HepG2 (cell line): ENCODE data around the gene SLC16A11. TPM values are rescaled to one million over a fixed set of nuclear protein-coding genes. Genes with fewer than 3 reads are reported as not detected.
"Not testable (repeated sequence)": the region's sequence is repeated elsewhere in the genome, so short reads cannot be mapped to it uniquely, and the experiment has no call there.

ENCODE experiments used
- ARID4A ChIP-seq: sonication (generic); formaldehyde crosslinking; IDR thresholded peaks from 2 replicates; pipeline ENCODE4 v1.5.0; 2020; ENCODE audit warnings: mild to moderate bottlenecking, missing genetic modification reagents, borderline replicate concordance
- ATF7 ChIP-seq, 2 experiments: fragments of 450-650 bp in 1 of 2; sonication (generic) in 1 of 2; formaldehyde crosslinking in 1 of 2; IDR thresholded peaks; 2 replicates each; pipeline versions ENCODE4 v1.4.0 to v1.6.1; 2016 to 2020; ENCODE audit warnings: antibody characterized with exemption in 1 of 2, mild to moderate bottlenecking in 1 of 2, missing genetic modification reagents in 1 of 2
- ETV5 ChIP-seq: IDR thresholded peaks from 2 replicates; pipeline ENCODE4 v1.6.1; 2018; ENCODE audit warnings: missing biosample characterization, missing genetic modification reagents, inconsistent platforms, borderline replicate concordance
- FOXP4 ChIP-seq: sonication (generic); formaldehyde crosslinking; IDR thresholded peaks from 2 replicates; pipeline ENCODE4 v1.4.0; 2020; ENCODE audit warnings: missing genetic modification reagents
- HOMEZ ChIP-seq: IDR thresholded peaks from 2 replicates; pipeline ENCODE4 v1.6.1; 2016; ENCODE audit warnings: low read depth
- KAT8 ChIP-seq: IDR thresholded peaks from 2 replicates; pipeline ENCODE4 v1.6.1; 2016; ENCODE audit warnings: missing genetic modification reagents, missing compliant biosample characterization
- MAFF ChIP-seq: IDR thresholded peaks from 2 replicates; pipeline ENCODE4 v1.6.1; 2011; ENCODE audit warnings: low read depth, low read length, improper control_type of control experiment
- MYC ChIP-seq: sonication (generic); formaldehyde crosslinking; IDR thresholded peaks from 2 replicates; pipeline ENCODE4 v1.9.0; 2021; ENCODE audit warnings: missing genetic modification reagents, borderline replicate concordance
- PBX2 ChIP-seq: IDR thresholded peaks from 2 replicates; pipeline ENCODE4 v1.6.1; 2016; ENCODE audit warnings: control low read depth
- TFDP2 ChIP-seq: sonication (generic); formaldehyde crosslinking; IDR thresholded peaks from 2 replicates; pipeline ENCODE4 v1.4.0; 2020; ENCODE audit warnings: missing genetic modification reagents
- YEATS2 ChIP-seq: sonication (generic); formaldehyde crosslinking; IDR thresholded peaks from 2 replicates; pipeline ENCODE4 v1.4.0; 2020; ENCODE audit warnings: missing genetic modification reagents, borderline replicate concordance
- ZNF331 ChIP-seq: sonication (generic); formaldehyde crosslinking; IDR thresholded peaks from 2 replicates; pipeline ENCODE4 v1.4.0; 2020; ENCODE audit warnings: missing genetic modification reagents
- ZNF883 ChIP-seq: sonication (generic); formaldehyde crosslinking; IDR thresholded peaks from 2 replicates; pipeline ENCODE4 v1.5.1; 2020; ENCODE audit warnings: mild to moderate bottlenecking, missing genetic modification reagents; ENCODE audit errors: not compliant biosample characterization
- polyA plus RNA-seq, 8 experiments: library from polyadenylated mRNA; depleted of rRNA in 3 of 8; stranded (reverse) in 7 of 8; unstranded in 1 of 8; fragments of >200 nt; fragmentation: Illumina TruSeq in 4 of 8; extraction: Trizol in 4 of 8; gene quantifications; 2 replicates each; pipeline versions ENCODE4 v1.2.1 to v1.2.3, GENCODE V29; 2011 to 2016; ENCODE audit warnings: low read depth in 4 of 8, missing spikeins in 1 of 8, mixed read lengths in 1 of 8; ENCODE audit not compliant: insufficient read depth in 1 of 8
- total RNA-seq, 5 experiments: library from RNA; depleted of rRNA; stranded (reverse); fragments of >200 nt; fragmentation: Illumina TruSeq; extraction: Trizol; gene quantifications; 2 replicates each; pipeline ENCODE4 v1.2.3, GENCODE V29; 2016; ENCODE audit warnings: low read depth in 1 of 5

The SLC16A11 gene
- total and polyA plus RNA-seq, 2 of the 13 experiments (the other 11 are each of a cell fraction or from before 2014, with no cell fraction given): not detected

- TF ChIP-seq ATF7 (IDR thresholded peaks at IDR 0.05): not testable (repeated sequence)
- TF ChIP-seq ATF7 (CRISPR knock-in tag; IDR thresholded peaks at IDR 0.05) (peak; percentile 42; the same call in 1 of the 2 replicates), ARID4A (CRISPR knock-in tag) (peak; percentile 50; the same call in 1 of the 2 replicates), ZNF331 (CRISPR knock-in tag) (peak; percentile 43; the same call in 1 of the 2 replicates), ETV5 (CRISPR knock-in tag) (peak; percentile 73; the same call in 1 of the 2 replicates), PBX2 (CRISPR knock-in tag) (peak; percentile 67), MYC (CRISPR knock-in tag) (peak; percentile 21; the same call in 1 of the 2 replicates), ZNF883 (CRISPR knock-in tag) (peak; percentile 11), KAT8 (CRISPR knock-in tag) (peak; percentile 67), HOMEZ (CRISPR knock-in tag) (peak; percentile 49; the same call in 1 of the 2 replicates), YEATS2 (peak; percentile 66; the same call in 1 of the 2 replicates), FOXP4 (peak; percentile 68; the same call in 1 of the 2 replicates), MAFF (peak; percentile 86), TFDP2 (CRISPR knock-in tag) (peak; percentile 38; the same call in 1 of the 2 replicates)
Measured at GRCh38 chr17:7046725-7047397, 3.0 kb upstream of the SLC16A11 start (continued).
